GM18517 (cell line): Measurements from ENCODE around the gene SLC27A1.
"Not testable (repeated sequence)": the region's sequence is repeated elsewhere in the genome, so short reads cannot be mapped to it uniquely, and the experiment has no call there.

Experiments
- ATAC-seq: cut with Tn5 transposase; IDR thresholded peaks from one replicate; pipeline ENCODE4 v1.9.1; 2021; ENCODE audit warnings: mild to moderate bottlenecking, moderate library complexity; ENCODE audit not compliant: unreplicated experiment

Gene SLC27A1

DNA sequence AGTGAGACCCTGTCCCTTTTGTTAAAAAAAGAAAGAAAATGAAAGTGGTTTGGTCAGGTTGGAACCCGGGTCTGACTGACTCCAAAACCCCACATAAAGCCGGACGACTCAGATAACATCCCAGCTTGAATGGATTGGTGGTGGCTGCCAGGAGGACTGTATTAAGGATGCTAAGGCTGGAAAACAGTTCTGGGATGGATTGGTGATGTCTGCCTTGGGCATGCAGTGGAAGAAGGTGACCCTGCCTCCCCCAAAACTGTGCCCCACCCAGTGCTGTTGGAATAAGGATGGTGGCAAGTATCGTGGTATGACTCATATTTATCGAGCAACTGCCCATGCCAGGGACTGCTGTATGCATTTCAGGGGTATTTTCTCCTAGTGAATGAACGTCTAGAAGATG lies 66.6 kb downstream of the SLC27A1 start:
- no peak for ATAC-seq

DNA sequence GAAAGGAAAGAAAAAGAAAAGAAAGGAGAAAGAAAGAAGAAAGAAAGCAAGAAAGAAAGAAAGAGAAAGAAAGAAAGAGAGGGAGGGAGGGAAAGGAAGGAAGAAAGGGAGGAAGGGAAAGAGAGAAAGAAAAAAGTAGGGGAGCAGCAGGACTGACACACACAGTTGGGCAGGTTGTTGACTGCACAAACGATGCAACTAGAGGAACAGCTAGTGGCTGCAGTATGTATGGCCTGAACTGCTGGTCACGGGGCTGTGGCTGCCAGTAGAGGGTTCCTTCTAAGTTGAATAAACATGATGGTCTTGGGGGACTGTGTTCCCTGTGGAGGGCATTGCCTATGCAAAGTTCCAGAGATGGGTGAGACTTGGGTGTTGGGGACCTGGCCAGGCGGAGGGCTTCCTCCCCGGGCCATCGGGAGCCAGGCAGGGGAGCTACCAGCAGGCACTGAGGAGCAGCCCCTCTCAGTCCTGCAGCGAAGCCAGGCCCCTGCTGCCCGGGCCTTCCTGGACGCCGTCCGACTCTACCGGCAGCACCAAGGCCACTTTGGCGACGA lies 68.4 kb downstream of the SLC27A1 start:
- no peak for ATAC-seq

DNA sequence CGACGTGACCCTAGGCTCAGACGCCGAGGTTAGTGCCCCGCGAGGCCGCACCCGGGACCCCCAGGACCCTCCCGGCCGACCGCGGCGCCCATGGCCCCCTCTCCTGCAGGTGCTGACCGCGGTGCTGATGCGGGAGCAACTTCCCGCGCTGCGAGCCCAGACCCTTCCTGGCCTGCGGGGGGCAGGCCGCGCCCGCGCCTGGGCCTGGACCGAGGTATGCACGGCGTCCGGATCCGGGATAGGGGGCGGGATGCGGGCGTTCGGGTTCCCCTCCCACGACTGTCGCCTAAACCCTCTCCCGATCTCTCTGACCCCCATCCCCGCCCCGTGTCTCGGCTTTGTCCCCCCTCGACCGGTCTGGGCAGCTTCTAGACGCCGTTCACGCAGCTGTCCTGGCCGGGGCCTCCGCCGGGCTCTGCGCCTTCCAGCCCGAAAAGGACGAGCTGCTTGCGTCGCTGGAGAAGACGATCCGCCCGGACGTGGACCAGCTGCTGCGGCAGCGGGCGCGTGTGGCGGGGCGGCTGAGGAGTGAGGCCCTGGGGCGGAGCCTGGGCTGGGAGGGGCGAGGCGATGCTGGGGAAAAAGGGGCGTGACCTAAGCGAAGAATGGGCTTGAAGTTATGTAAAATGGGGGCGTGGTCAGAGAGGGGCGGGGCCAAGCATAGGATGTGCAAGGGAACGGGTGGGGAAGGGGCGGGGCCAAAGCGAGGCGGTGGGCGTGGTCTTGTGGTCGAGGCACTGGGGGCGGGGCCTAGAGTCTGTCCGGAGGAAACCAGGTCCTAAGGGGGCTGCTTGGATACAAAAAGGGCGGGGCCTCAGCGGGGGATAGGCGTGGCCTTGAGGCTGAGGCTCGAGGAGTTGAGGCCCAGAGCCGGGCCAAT lies 69.2 kb downstream of the SLC27A1 start:
- peak; percentile 60 for ATAC-seq

DNA sequence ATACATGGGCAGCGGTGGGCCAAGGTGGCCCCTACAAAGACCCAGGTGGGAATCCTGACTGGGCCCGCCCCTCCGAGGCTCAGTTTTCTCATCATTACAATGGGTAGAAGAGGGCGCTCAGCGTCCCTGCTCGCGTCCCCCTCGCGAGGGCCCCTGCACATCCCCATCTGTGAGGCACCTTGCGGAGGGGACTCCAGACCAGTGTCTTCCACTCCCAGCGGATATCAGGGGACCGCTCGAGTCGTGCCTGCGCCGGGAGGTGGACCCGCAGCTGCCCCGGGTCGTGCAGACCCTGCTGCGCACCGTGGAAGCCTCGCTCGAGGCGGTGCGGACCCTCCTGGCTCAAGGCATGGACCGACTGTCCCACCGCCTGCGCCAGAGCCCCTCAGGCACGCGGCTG lies 69.8 kb downstream of the SLC27A1 start:
- no peak for ATAC-seq

DNA sequence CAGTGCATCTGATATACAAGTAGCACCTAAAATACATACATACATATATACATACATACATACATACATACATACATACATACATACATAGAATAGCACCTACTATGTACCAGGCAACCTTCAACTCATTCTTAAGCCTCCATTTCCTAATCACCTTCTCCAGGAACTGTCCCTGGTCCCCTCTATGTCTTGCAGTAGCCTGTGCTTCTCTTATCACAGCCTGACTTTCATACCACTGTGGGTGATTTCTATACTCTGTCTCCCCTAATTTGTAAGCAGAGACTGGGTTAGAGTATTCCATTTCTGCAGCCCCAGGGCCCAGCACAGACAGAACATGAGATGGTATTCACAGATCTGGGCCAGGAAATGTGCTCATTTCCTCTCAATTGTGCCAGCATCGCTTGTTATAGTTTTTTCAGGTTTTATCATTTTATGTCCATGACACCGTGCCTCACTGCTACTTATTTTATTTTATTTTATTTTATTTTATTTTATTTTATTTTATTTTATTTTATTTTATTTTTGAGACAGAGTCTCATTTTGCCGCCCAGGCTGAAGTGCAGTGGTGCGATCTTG lies 70.9 kb downstream of the SLC27A1 start:
- ATAC-seq: no peak

DNA sequence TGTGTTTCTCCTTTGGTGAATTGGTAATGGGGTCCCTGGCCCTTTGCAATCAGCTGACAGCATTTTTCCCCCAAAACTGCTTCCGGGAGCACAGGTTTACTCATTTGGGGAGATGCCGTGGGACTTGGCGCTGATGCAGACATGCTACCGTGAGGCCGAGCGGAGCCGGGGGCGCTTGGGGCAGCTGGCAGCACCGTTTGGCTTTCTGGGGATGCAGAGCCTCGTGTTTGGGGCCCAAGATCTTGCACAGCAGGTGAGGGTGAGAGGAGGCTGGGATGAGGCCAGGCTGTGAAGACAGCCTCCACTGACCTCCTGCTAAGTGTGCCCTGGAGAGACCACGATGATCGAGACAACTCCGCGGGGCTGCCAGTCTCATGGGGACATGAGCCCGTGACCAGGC lies 71.7 kb downstream of the SLC27A1 start:
- ATAC-seq: no peak

DNA sequence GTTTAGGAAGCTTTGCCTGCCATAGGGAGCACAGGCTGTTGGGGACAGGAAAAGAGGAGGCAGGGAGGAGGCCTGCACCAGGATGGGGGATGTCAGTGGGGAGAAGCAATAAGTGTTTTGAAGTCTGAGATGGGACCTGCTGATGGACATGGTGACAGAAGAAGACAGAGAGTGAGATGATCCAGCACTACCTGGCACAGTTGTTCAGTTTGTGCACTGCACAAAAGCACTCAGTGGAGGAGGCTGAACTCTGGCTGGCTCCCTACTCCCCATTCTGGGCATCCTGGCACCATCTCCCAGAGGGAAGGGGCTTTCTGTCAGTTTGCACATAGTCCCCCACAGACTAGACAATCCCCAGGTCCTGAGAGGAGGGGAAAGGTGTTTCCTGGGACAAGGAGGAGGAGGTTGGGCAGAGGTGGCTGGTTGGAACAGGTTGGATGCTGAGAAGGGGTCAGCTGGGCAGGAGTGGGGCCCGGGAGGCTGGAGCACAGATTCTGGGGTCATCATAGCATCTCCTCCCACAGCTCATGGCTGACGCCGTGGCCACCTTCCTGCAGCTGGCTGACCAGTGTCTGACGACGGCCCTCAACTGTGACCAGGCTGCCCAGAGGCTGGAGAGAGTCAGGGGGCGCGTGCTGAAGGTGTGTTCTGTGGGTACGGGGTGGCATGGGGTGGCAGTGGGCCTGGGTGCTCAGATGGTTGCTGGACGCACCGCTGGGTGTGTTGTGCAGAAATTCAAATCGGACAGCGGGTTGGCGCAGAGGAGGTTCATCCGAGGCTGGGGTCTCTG lies 72.7 kb downstream of the SLC27A1 start:
- no peak for ATAC-seq

DNA sequence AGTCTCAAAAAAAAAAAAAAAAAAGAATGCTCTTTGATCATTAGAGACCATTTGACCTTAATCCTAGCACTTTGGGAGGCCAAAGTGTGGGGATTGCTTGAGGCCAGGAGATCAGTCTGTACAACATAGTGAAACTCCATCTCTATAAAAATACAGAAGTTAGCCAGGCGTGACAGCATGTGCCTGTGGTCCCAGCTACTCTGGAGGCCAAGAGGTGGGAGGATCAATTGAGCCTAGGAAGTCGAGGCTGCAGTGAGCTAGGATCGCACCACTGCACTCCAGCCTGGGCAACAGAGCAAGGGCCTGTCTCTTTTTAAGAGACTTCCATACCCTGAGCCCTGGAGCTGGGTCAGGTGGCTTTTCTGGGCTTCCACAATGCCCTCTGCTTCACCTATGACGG lies 73.7 kb downstream of the SLC27A1 start:
- ATAC-seq: no peak

DNA sequence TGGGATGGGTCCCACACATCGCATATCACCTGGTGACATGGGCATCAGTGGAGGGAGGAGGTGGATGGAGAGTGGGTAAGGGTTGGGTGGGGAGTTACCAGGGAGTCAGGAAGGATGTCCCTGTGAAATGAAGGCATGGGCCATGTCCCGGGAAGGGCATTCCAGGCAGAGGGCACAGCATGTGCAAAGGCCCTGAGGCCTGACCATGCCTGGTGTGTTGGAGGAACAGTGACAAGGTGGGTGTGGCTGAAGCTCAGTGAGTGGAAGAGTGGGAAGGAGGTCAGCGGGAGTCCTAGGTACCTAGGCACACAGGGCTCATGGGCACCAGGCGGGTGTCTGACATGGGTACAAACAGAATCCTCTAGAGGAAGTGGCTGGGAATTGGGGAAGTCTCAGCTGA lies 74.1 kb downstream of the SLC27A1 start:
- ATAC-seq: no peak

DNA sequence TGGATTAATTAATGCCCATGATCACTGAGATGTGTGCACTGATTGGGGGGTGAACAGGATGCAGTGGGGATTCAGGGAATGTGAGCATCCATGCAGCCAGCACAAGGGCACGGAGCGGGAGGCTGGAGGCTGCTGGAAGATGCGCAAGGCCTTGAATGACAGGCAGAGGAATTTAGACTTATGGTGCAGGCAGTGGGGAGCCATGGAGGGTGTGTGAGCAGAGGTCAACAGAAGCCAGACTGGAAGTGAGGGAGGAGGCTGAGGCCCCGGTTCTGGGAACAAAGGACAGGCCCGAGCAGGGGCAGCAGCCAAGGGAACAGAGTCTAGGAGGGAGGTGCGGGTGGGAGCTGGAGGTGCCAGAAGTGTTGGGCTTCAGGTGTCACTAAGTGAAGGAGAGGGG lies 77.8 kb downstream of the SLC27A1 start:
- ATAC-seq: no peak

DNA sequence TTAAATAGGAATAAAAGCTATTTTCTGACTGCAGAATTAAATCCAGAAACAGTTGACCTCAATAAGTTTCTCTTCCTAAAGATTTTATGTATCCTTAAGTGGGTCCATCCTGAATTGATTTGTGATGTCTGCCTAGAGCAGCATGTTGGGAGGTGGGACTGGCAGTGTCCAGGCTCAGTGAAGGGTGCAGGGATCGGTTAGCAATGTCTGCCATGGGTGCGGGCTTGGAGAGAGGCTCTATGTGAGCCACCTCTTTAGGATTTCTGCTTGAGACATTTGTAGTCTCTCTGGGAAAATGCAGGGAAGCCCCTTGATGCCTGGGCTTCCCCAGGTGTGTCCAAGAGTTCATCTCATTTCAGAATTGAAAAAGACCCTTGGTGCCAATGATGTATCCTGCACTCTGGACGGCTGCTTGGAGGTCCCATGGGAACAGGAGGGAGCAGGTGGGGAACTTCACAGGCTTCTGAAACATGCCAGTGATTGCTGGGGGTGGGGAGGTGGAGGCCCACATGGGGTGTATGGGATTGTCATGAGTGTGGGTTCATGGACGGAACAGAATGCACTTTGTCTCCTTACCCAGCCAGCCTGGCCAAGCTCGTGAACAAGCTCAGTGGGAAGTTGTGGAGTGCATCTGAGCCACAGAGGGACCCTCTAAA lies 78.9 kb downstream of the SLC27A1 start:
- no peak for ATAC-seq

DNA sequence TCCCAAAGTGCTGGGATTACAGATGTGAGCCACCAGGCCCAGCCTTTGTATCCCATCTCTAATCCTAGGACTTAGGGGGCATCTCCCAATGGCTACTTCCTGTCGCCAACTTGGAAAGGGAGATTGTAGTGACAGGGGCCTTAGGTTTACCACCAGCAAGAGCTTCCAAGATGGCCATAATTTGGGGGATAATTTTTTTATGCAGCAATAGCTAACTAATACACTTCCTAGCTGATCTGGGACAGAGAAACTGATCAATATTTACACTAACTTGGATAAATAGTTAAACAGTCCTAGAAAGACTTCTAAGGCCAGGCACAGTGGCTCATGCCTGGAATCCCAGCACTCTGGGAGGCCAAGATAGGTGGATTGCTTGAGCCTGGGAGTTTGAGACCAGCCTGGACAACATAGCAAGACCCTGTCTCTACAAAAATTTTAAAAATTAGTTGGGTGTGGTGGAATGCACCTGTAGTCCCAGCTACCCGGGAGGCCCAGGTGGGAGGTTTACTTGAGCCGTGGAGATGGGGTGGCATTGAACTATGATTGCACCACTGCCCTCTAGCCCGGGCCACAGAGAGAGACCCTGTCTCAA lies 79.8 kb downstream of the SLC27A1 start:
- ATAC-seq: no peak

DNA sequence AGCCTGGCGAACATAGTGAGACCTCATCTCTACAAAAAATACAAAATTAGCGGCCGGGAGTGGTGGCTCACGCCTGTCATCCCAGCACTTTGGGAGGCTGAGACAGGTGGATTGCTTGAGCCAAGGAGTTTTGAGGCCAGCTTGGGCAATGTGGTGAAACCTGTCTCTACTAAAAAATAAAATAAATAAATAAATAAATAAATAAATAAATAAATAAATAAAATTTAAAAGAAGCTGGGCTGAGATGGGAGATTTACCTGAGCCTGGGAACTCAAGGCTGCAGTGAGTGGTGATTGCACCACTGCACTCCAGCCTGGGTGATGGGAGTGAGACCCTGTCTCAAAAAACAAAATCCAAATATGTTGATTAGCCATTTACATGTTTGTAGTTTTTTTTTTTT lies 82.4 kb downstream of the SLC27A1 start:
- not testable (repeated sequence) for ATAC-seq

DNA sequence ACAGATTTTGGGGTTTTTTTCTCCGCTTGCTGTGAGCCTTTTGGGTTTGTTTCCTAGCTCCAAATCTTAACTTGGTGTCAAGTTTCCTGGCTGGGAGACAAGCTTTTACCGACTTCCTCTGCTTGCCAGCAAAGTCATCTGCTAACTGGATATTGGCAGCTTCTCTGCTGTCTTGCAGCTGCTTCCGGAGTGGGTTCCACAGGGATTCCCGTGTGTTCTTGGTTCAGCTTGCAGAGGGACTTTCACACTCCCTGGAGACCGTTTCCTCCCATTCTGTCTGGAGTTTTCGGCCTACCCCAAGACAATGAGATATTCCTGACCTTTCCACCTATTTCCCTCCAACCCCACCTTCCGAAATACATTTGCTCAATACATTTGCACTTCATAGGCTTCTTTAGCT lies 82.9 kb downstream of the SLC27A1 start:
- no peak for ATAC-seq

DNA sequence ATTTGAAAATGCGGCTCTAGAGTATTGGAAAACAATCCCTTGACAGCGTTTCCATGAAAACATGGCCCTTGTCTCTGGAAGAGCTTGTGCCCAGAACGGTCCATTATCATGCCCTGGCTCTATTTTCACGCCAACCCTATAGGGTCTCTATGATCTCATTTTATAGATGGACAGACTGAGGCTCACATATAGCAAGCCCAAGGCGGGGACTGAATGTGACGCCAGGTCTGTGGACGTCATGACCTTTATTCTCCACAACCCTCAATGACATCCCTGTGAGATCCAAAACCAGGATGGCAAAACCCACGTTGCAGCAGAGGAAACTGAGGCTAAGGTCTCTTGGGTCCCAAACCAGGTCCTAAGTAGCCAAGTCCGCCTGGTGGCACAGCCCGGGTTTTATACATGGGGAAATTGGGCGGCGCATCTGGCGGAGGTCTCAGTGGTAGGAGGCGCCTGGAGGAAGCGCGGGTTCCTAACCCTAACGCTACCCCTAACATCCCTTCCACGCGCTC lies 84.7 kb downstream of the SLC27A1 start:
- no peak for ATAC-seq

DNA sequence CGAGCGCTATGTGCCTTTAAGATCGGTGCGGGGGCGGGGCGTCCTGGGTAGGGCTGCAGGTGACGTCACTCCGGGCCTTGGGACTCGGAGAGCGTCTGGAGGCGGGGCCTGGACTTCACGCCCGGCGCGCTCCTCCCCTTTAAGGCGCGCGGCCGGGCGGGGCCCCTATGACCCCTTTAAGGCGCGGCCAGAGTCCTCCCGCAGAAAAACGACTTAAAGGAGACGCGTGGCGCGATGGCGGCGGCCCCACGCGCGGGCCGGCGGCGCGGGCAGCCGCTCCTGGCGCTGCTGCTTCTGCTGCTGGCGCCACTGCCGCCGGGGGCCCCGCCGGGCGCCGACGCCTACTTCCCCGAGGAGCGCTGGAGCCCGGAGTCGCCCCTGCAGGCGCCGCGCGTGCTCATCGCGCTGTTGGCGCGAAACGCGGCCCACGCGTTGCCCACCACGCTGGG lies 85.2 kb downstream of the SLC27A1 start, which contains the start of gene COLGALT1:
Gene COLGALT1, plus strand, starts transcription at position 170 of the 449 bp plus-strand sequence. Its CDS starts 65 bp downstream, at position 235.
- ATAC-seq: peak; percentile 67
